Measurements from ENCODE around the gene ATG4B. TPM values are rescaled to one million over a fixed set of nuclear protein-coding genes. Genes with fewer than 3 reads are reported as not detected.

The ATG4B gene
- polyA plus RNA-seq, 1 donor from 2014 or later: 128 TPM

DNA sequence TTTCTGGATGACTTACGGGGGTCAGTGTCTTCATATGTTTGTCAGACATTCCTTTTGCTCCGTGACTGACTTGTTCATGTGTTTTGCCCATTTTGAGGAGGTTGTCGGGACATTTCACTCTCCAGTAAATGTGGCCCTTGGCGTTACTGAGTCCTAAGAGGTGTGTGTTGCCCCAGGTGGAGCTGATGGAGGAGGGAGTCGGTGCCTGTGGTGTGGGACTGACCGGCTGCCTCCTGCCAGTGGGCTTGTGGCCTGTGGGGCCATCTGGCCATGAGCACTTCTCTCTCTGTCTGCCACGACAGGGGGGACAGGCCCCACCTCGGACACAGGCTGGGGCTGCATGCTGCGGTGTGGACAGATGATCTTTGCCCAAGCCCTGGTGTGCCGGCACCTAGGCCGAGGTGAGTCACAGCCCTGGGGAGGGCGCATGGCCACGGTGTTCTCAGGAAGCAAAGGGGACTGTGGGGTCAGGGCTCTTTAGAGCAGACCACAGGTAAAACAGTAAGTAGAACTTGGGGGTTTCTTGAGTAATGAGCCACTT, 15.8 kb downstream of the ATG4B start:
- no peak overlapping the region for H3K4me2 ChIP-seq (ENCODE audit: low read length)
- no peaks in the 10 kb centered on the region for H3K27me3 ChIP-seq (ENCODE audit: insufficient read depth, low read depth, low read length)
- H3K9ac ChIP-seq (ENCODE audit: low read length): no peak overlapping the region
- H3K79me2 ChIP-seq (replicated peaks; ENCODE audit: insufficient read depth, low read length): peaks cover 8% of the 10 kb centered on the region
- no peaks in the 10 kb centered on the region for H3K9me2 ChIP-seq (ENCODE audit: insufficient read depth, low read length)
- H4K20me1 ChIP-seq (ENCODE audit: insufficient read depth): no peaks in the 10 kb centered on the region
- H3K9me3 ChIP-seq (ENCODE audit: low read length): no peaks in the 10 kb centered on the region
- H3K36me3 ChIP-seq (ENCODE audit: insufficient read depth, low read length): no peaks in the 10 kb centered on the region
- H2AFZ ChIP-seq (ENCODE audit: low read depth, low read length): no peak overlapping the region
- H3F3A ChIP-seq (ENCODE audit: insufficient read depth, low read length, poor library complexity, severe bottlenecking): no peaks in the 10 kb centered on the region
- TF ChIP-seq EZH2 (IDR thresholded peaks at IDR 0.05; ENCODE audit: borderline replicate concordance, insufficient read depth, low read length, poor library complexity, severe bottlenecking): no peak
- TF ChIP-seq, protein P1, sequence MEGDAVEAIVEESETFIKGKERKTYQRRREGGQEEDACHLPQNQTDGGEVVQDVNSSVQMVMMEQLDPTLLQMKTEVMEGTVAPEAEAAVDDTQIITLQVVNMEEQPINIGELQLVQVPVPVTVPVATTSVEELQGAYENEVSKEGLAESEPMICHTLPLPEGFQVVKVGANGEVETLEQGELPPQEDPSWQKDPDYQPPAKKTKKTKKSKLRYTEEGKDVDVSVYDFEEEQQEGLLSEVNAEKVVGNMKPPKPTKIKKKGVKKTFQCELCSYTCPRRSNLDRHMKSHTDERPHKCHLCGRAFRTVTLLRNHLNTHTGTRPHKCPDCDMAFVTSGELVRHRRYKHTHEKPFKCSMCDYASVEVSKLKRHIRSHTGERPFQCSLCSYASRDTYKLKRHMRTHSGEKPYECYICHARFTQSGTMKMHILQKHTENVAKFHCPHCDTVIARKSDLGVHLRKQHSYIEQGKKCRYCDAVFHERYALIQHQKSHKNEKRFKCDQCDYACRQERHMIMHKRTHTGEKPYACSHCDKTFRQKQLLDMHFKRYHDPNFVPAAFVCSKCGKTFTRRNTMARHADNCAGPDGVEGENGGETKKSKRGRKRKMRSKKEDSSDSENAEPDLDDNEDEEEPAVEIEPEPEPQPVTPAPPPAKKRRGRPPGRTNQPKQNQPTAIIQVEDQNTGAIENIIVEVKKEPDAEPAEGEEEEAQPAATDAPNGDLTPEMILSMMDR (IDR thresholded peaks at IDR 0.05; ENCODE audit: poor library complexity, severe bottlenecking): no peak
- no peak for TF ChIP-seq POLR2AphosphoS5 (IDR thresholded peaks at IDR 0.05)
- TF ChIP-seq EP300 (conservative IDR thresholded peaks at IDR 0.05; ENCODE audit: poor library complexity, severe bottlenecking): no peak
- TF ChIP-seq SMC3 (conservative IDR thresholded peaks at IDR 0.05; ENCODE audit: poor library complexity): no peak
- TF ChIP-seq TAF1 (IDR thresholded peaks at IDR 0.05; ENCODE audit: low read depth): no peak
- TF ChIP-seq, protein P2, sequence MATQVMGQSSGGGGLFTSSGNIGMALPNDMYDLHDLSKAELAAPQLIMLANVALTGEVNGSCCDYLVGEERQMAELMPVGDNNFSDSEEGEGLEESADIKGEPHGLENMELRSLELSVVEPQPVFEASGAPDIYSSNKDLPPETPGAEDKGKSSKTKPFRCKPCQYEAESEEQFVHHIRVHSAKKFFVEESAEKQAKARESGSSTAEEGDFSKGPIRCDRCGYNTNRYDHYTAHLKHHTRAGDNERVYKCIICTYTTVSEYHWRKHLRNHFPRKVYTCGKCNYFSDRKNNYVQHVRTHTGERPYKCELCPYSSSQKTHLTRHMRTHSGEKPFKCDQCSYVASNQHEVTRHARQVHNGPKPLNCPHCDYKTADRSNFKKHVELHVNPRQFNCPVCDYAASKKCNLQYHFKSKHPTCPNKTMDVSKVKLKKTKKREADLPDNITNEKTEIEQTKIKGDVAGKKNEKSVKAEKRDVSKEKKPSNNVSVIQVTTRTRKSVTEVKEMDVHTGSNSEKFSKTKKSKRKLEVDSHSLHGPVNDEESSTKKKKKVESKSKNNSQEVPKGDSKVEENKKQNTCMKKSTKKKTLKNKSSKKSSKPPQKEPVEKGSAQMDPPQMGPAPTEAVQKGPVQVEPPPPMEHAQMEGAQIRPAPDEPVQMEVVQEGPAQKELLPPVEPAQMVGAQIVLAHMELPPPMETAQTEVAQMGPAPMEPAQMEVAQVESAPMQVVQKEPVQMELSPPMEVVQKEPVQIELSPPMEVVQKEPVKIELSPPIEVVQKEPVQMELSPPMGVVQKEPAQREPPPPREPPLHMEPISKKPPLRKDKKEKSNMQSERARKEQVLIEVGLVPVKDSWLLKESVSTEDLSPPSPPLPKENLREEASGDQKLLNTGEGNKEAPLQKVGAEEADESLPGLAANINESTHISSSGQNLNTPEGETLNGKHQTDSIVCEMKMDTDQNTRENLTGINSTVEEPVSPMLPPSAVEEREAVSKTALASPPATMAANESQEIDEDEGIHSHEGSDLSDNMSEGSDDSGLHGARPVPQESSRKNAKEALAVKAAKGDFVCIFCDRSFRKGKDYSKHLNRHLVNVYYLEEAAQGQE (IDR thresholded peaks at IDR 0.05; ENCODE audit: borderline replicate concordance): no peak
- no peak for TF ChIP-seq RAD21 (conservative IDR thresholded peaks at IDR 0.05)
- TF ChIP-seq MXI1 (conservative IDR thresholded peaks at IDR 0.05; ENCODE audit: poor library complexity, severe bottlenecking): no peak
- no peak overlapping the region for H3K4me3 ChIP-seq (ENCODE audit: low read length)
- H3K27ac ChIP-seq (ENCODE audit: low read length): no peak overlapping the region

DNA sequence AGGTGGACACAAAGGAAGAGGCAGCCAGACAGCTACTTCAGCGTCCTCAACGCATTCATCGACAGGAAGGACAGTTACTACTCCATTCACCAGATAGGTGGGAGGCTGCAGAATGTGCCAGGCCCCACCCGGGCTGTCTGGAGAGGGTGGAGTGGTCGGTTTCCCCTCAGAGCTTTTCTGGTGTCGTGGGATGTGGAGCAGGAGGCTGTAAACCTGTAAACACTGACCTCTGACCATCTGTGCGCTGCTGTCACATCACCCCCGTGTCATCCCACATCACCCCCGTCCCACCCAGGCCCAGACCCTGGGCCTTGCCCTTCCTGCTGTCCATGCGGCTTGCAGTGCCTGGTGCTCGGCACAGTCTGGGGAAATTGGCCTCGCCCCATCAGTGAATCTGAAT, 17.1 kb downstream of the ATG4B start:
- Histone ChIP-seq H3K9ac (ENCODE audit: low read length) (no peak overlapping the region), H2AFZ (ENCODE audit: low read depth, low read length) (no peak overlapping the region), H3K4me3 (ENCODE audit: low read length) (no peak overlapping the region), H3F3A (ENCODE audit: insufficient read depth, low read length, poor library complexity, severe bottlenecking) (no peaks in the 10 kb centered on the region), H3K27ac (ENCODE audit: low read length) (no peak overlapping the region), H3K79me2 (replicated peaks; ENCODE audit: insufficient read depth, low read length) (peaks cover 5% of the 10 kb centered on the region), H3K9me2 (ENCODE audit: insufficient read depth, low read length) (no peaks in the 10 kb centered on the region), H3K4me2 (ENCODE audit: low read length) (no peak overlapping the region), H3K36me3 (ENCODE audit: insufficient read depth, low read length) (no peaks in the 10 kb centered on the region), H3K9me3 (ENCODE audit: low read length) (no peaks in the 10 kb centered on the region), H3K27me3 (ENCODE audit: insufficient read depth, low read depth, low read length) (no peaks in the 10 kb centered on the region), H4K20me1 (ENCODE audit: insufficient read depth) (no peaks in the 10 kb centered on the region)
- TF ChIP-seq, protein P1 (IDR thresholded peaks at IDR 0.05; ENCODE audit: poor library complexity, severe bottlenecking): no peak
- no peak for TF ChIP-seq EP300 (conservative IDR thresholded peaks at IDR 0.05; ENCODE audit: poor library complexity, severe bottlenecking)
- TF ChIP-seq, protein P2 (IDR thresholded peaks at IDR 0.05; ENCODE audit: borderline replicate concordance): no peak

Measured in neural cell (in vitro differentiated cells).